Keratinocyte (primary cell): ENCODE results near the gene HPD. TPM values are rescaled to one million over a fixed set of nuclear protein-coding genes. Genes with fewer than 3 reads are reported as not detected.

ENCODE experiments used
- DNase-seq: peaks from one replicate; pipeline ENCODE4 v3.0.0-alpha.2; 2011; ENCODE audit warnings: low read depth, missing footprints, low spot score
- FAIRE-seq: peaks from 2 replicates; lab custom pipeline; 2011; peaks lifted over from hg19 to GRCh38; lab: Jason Lieb, UNC
- H2AFZ ChIP-seq: 2 replicates; pipeline ENCODE4 v1.6.0; 2012; ENCODE audit warnings: low read length, control low read depth, inconsistent platforms; ENCODE audit not compliant: control insufficient read depth
- H3K27ac ChIP-seq: 2 replicates; pipeline ENCODE4 v1.5.1; 2011; ENCODE audit warnings: low read length; ENCODE audit not compliant: control insufficient read depth, insufficient read depth
- H3K27me3 ChIP-seq: 3 replicates; pipeline ENCODE4 v1.6.0; 2011; ENCODE audit warnings: low read length; ENCODE audit not compliant: control insufficient read depth, insufficient read depth; ENCODE audit errors: extremely low read depth
- H3K36me3 ChIP-seq, 2 experiments: 2 replicates in 1 of 2; 3 replicates in 1 of 2; pipeline ENCODE4 v1.5.1; 2011; ENCODE audit warnings: low read length in 2 of 2, mild to moderate bottlenecking in 1 of 2; ENCODE audit not compliant: control insufficient read depth in 2 of 2, insufficient read depth in 2 of 2; ENCODE audit errors: extremely low read depth in 1 of 2
- H3K4me1 ChIP-seq: 3 replicates; pipeline ENCODE4 v1.5.1; 2011; ENCODE audit warnings: low read length; ENCODE audit not compliant: control insufficient read depth, insufficient read depth; ENCODE audit errors: extremely low read depth
- H3K4me2 ChIP-seq: 3 replicates; pipeline ENCODE4 v1.6.0; 2011; ENCODE audit warnings: low read depth, low read length; ENCODE audit not compliant: control insufficient read depth, insufficient read depth; ENCODE audit errors: extremely low read depth
- H3K4me3 ChIP-seq, 3 experiments: fragments of 200-600 bp in 1 of 3; sonication (generic) in 1 of 3; 2 replicates in 2 of 3; 3 replicates in 1 of 3; pipeline ENCODE4 v1.5.1; 2011 to 2016; ENCODE audit warnings: low read length in 3 of 3, mild to moderate bottlenecking in 3 of 3, control low read depth in 2 of 3, inconsistent platforms in 1 of 3, low read depth in 1 of 3, mixed read lengths in 1 of 3, mixed run types in 1 of 3, moderate library complexity in 1 of 3; ENCODE audit not compliant: control insufficient read depth in 2 of 3, insufficient read depth in 2 of 3; ENCODE audit errors: extremely low read depth in 1 of 3
- H3K79me2 ChIP-seq: 2 replicates; pipeline ENCODE4 v1.6.0; 2012; ENCODE audit warnings: low read length; ENCODE audit not compliant: control insufficient read depth, insufficient read depth
- H3K9ac ChIP-seq: 3 replicates; pipeline ENCODE4 v1.6.0; 2011; ENCODE audit warnings: low read length; ENCODE audit not compliant: control insufficient read depth, insufficient read depth; ENCODE audit errors: extremely low read depth
- H3K9me1 ChIP-seq: 3 replicates; pipeline ENCODE4 v1.6.0; 2011; ENCODE audit warnings: low read length; ENCODE audit not compliant: control insufficient read depth, insufficient read depth; ENCODE audit errors: extremely low read depth
- H3K9me3 ChIP-seq: 2 replicates; pipeline ENCODE4 v1.5.1; 2012; ENCODE audit warnings: low read depth, low read length; ENCODE audit not compliant: control insufficient read depth
- H4K20me1 ChIP-seq: 3 replicates; pipeline ENCODE4 v1.6.0; 2011; ENCODE audit warnings: low read length; ENCODE audit not compliant: control insufficient read depth, insufficient read depth; ENCODE audit errors: extremely low read depth
- EZH2 ChIP-seq: IDR thresholded peaks from one replicate; pipeline ENCODE4 v1.6.1; 2012; ENCODE audit warnings: inconsistent platforms, mild to moderate bottlenecking, low read length, moderate library complexity
- dilution Hi-C: fragments of 300-500 bp; cut with MboI; formaldehyde crosslinking; loops from one replicate; pipeline ENCODE4 v1.7.0; 2020; ENCODE audit warnings: low sequenced_read_pairs; ENCODE audit not compliant: extremely low pct_ligation_motif_present
- polyA plus RNA-seq, 5 experiments: library from polyadenylated mRNA; depleted of rRNA in 3 of 5; stranded (reverse) in 3 of 5; stranded (forward) in 1 of 5; unstranded in 1 of 5; fragments of >200 nt; gene quantifications; 1 replicate in 1 of 5; 2 replicates in 3 of 5; 3 replicates in 1 of 5; pipeline versions ENCODE4 v1.2.1 to v1.2.3, GENCODE V29; 2011 to 2012; ENCODE audit warnings: missing spikeins in 2 of 5, low read depth in 1 of 5, low replicate concordance in 1 of 5
- TF ChIP-seq, protein P1 (sequence below), 3 experiments: IDR thresholded peaks in 1 of 3; conservative IDR thresholded peaks in 1 of 3; optimal IDR thresholded peaks in 1 of 3; 2 replicates in 2 of 3; 3 replicates in 1 of 3; pipeline versions ENCODE3 to v1.5.1; 2011; ENCODE audit warnings: low read length in 3 of 3, mild to moderate bottlenecking in 3 of 3, moderate library complexity in 2 of 3, control low read depth in 1 of 3, inconsistent platforms in 1 of 3; ENCODE audit not compliant: insufficient read depth in 2 of 3; ENCODE audit errors: extremely low read depth in 1 of 3

HPD gene
- polyA plus RNA-seq, 1 donor (not counting 4 experiments of a cell fraction or from before 2014, with no cell fraction given) = not detected

DNA sequence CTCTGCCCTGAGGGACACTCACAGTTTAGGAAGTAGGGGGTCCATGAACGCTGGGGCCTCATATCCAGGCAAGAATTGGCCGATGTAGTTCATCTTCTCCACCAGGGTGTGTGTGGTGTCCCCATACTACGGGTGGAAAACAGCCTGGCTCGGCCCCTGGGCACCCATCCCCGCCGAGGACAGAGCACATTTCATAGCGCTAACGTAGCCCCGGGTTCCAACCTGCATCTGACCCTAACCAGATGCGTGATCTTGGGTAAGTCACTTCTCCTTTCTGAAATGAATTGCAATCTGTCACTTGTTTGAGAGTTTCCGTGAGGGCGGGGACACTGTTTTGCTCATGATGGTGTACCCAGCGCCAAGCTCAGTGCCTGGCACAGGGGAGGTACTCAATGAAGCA, 9.0 kb downstream of the HPD start:
- Histone ChIP-seq H3K9me3 (no peaks in the 10 kb centered on the region), H3K9me1 (no peaks in the 10 kb centered on the region), H3K36me3 (no peaks in the 10 kb centered on the region), H4K20me1 (no peaks in the 10 kb centered on the region), H3K9ac (no peak overlapping the region), H3K79me2 (no peaks in the 10 kb centered on the region), H2AFZ (no peak overlapping the region), H3K27ac (no peak overlapping the region), H3K4me3 (no peak overlapping the region), H3K27me3 (no peaks in the 10 kb centered on the region), H3K4me1 (no peaks in the 10 kb centered on the region), H3K4me2 (no peak overlapping the region)
- FAIRE-seq (no peak), DNase-seq (no peak)
- dilution Hi-C loops = no loop called here
- TF ChIP-seq EZH2 = no peak
- TF ChIP-seq, protein P1, sequence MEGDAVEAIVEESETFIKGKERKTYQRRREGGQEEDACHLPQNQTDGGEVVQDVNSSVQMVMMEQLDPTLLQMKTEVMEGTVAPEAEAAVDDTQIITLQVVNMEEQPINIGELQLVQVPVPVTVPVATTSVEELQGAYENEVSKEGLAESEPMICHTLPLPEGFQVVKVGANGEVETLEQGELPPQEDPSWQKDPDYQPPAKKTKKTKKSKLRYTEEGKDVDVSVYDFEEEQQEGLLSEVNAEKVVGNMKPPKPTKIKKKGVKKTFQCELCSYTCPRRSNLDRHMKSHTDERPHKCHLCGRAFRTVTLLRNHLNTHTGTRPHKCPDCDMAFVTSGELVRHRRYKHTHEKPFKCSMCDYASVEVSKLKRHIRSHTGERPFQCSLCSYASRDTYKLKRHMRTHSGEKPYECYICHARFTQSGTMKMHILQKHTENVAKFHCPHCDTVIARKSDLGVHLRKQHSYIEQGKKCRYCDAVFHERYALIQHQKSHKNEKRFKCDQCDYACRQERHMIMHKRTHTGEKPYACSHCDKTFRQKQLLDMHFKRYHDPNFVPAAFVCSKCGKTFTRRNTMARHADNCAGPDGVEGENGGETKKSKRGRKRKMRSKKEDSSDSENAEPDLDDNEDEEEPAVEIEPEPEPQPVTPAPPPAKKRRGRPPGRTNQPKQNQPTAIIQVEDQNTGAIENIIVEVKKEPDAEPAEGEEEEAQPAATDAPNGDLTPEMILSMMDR (optimal IDR thresholded peaks at IDR 0.05 in 1 of 3, IDR thresholded peaks at IDR 0.05 in 1 of 3, conservative IDR thresholded peaks at IDR 0.05 in 1 of 3; ENCODE audit: extremely low read depth in 1 of 3, insufficient read depth in 2 of 3, low read length in 3 of 3) = no peak

DNA sequence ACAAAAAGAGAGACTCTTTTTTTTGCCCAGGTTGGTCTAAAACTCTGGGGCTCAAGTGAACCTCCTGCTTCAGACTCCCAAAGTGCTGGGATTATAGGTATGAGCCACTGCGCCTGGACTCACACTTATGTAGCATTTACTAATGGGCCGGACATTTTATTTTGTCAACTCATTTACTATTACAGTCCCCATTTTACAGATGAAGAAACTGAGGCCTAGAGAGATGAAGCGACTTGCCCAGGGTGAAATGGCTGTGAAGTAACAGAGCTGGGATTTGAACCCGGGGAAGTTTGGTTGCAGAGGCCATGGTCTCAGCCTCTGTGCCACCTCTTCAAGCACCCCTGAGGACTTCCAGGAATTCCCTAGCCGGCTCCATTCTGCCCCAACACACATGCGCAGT, 9.4 kb downstream of the HPD start:
- dilution Hi-C loops = no loop called here
- Histone ChIP-seq H3K9me1 (no peaks in the 10 kb centered on the region), H3K4me1 (no peaks in the 10 kb centered on the region), H3K4me2 (no peak overlapping the region), H4K20me1 (no peaks in the 10 kb centered on the region), H2AFZ (no peak overlapping the region), H3K4me3 (no peak overlapping the region), H3K79me2 (no peaks in the 10 kb centered on the region), H3K9ac (no peak overlapping the region), H3K9me3 (no peaks in the 10 kb centered on the region), H3K36me3 (no peaks in the 10 kb centered on the region), H3K27me3 (no peaks in the 10 kb centered on the region), H3K27ac (no peak overlapping the region)
- TF ChIP-seq EZH2 = no peak
- TF ChIP-seq, protein P1 (optimal IDR thresholded peaks at IDR 0.05 in 1 of 3, IDR thresholded peaks at IDR 0.05 in 1 of 3, conservative IDR thresholded peaks at IDR 0.05 in 1 of 3; ENCODE audit: extremely low read depth in 1 of 3, insufficient read depth in 2 of 3, low read length in 3 of 3) = no peak
- FAIRE-seq = no peak
- DNase-seq = no peak
